Pancreas (tissue), 10 donors: ENCODE data around the gene DCK. TPM values are rescaled to one million over a fixed set of nuclear protein-coding genes. Genes with fewer than 3 reads are reported as not detected.

ENCODE experiments used
- ATAC-seq, 4 donors: fragments of 200-7000 bp; cut with Tn5 transposase; one replicate each; pipeline versions ENCODE4 v1.8.0 to v1.9.1; 2020; ENCODE audit warnings: mild to moderate bottlenecking in 4 of 4, moderate library complexity in 4 of 4
- DNase-seq, 6 donors: peaks; one replicate each; pipeline ENCODE4 v3.0.0-alpha.2; 2020
- FAIRE-seq: peaks from 2 replicates; lab custom pipeline; 2012; peaks lifted over from hg19 to GRCh38; lab: Jason Lieb, UNC
- H3K27ac ChIP-seq, 4 donors: fragments of 200-600 bp; sonication (generic); 1 replicate in 3 of 4; 2 replicates in 1 of 4; pipeline versions ENCODE4 v1.5.0 to v1.8.0; 2020
- H3K27me3 ChIP-seq, 4 donors: fragments of 200-600 bp; one replicate each; pipeline ENCODE4 v1.8.0; 2021
- H3K36me3 ChIP-seq, 3 donors: fragments of 200-600 bp; sonication (generic) in 1 of 3; one replicate each; pipeline versions ENCODE4 v1.5.0 to v1.8.0; 2020 to 2021
- H3K4me1 ChIP-seq, 3 donors: fragments of 200-600 bp; one replicate each; pipeline ENCODE4 v1.8.0; 2021
- H3K4me3 ChIP-seq, 4 donors: fragments of 200-600 bp; sonication (generic) in 2 of 4; one replicate each; pipeline versions ENCODE4 v1.5.0 to v1.8.0; 2020 to 2021
- H3K9me3 ChIP-seq, 4 donors: fragments of 200-600 bp; one replicate each; pipeline ENCODE4 v1.8.0; 2021
- WGBS, 2 donors: extraction: QIAGEN DNeasy Blood & Tissue Kit; methylation state at CpG; one replicate each; pipeline ENCODE4 v1.1.7; 2013; 5-methylcytosine and 5-hydroxymethylcytosine counted together
- intact Hi-C, 3 donors: fragments of 100-400 bp; cut with DNase I; formaldehyde crosslinking; loops; one replicate each; pipeline versions ENCODE4 v1.11.1 to v1.14.2; 2022
- polyA plus RNA-seq, 2 donors: library from polyadenylated mRNA; stranded (reverse); fragments of 200-250 nt; gene quantifications; one replicate each; pipeline ENCODE4 v1.2.3, GENCODE V29; 2013
- total RNA-seq, 6 donors: library from RNA; stranded (reverse); fragmentation: NEBNext Ultra II Directional in 4 of 6; extraction: Animal tissue kit (Norgen Biotek cat#: 25700) in 4 of 6; gene quantifications; one replicate each; pipeline versions ENCODE4 v1.2.1 to v1.2.4, GENCODE V29; 2021 to 2023
- TF ChIP-seq, protein P1 (sequence below), 4 donors: fragments of 200-600 bp; sonication (generic) in 3 of 4; IDR thresholded peaks; one replicate each; pipeline versions ENCODE4 v1.5.0 to v1.8.0; 2021; ENCODE audit warnings: antibody characterized with exemption in 4 of 4
- donor health status: healthy with polysubstance abuse.
- donor health status: DM: no; HTN: no; CAD: no; lungs with moderate emphysema.
- donor health status: DM: no; HTN: no; CAD: no.
- donor health status: control.
- donor health status: control.
- donor health status: Bipolar disorder and iron deficiency.
- donor health status: DM: yes; HTN: yes; CAD: no.
- donor health status: DM: no; HTN: no; CAD: no.
- donor health status: DM: no; HTN: no; CAD: no.
- donor health status: DM: yes; HTN: yes; CAD: no.

DCK gene
- total RNA-seq, result 1 to 10 TPM; 1.7 to 8.9 (median 4.1) TPM
- 1 to 10 TPM; 3.1 to 8.1 TPM for polyA plus RNA-seq

- H3K9me3 ChIP-seq, result no peaks in the 10 kb centered on the region
- H3K4me3 ChIP-seq, result peak within 1 kb of the TSS; percentile 60 to 84 (median 62)
- WGBS, 2 donors, result 0% methylated on average over 70 to 74 of the region's 74 CpGs
- ATAC-seq, result peak; percentile 97 to 99 (median 99)
- FAIRE-seq, result no peak
- intact Hi-C loops, result no loop called here
- peaks cover 0 to 5% (median 0%) of the 10 kb centered on the region in 3 donors for H3K4me1 ChIP-seq
- H3K36me3 ChIP-seq, result no peaks in the 10 kb centered on the region
- peak within 1 kb of the TSS; percentile 67 to 89 (median 84) for H3K27ac ChIP-seq
- H3K27me3 ChIP-seq, result no peaks in the 10 kb centered on the region
- TF ChIP-seq, protein P1, sequence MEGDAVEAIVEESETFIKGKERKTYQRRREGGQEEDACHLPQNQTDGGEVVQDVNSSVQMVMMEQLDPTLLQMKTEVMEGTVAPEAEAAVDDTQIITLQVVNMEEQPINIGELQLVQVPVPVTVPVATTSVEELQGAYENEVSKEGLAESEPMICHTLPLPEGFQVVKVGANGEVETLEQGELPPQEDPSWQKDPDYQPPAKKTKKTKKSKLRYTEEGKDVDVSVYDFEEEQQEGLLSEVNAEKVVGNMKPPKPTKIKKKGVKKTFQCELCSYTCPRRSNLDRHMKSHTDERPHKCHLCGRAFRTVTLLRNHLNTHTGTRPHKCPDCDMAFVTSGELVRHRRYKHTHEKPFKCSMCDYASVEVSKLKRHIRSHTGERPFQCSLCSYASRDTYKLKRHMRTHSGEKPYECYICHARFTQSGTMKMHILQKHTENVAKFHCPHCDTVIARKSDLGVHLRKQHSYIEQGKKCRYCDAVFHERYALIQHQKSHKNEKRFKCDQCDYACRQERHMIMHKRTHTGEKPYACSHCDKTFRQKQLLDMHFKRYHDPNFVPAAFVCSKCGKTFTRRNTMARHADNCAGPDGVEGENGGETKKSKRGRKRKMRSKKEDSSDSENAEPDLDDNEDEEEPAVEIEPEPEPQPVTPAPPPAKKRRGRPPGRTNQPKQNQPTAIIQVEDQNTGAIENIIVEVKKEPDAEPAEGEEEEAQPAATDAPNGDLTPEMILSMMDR (IDR thresholded peaks at IDR 0.05), result no peak
- DNase-seq, result peak; percentile 89 to 96 (median 92)
These were observed at the start of gene DCK for GRCh38 chr4:70993181-70994068. DCK (plus strand) TSS chr4:70993649; CDS start chr4:70993836, 187 bp downstream.

DNA sequence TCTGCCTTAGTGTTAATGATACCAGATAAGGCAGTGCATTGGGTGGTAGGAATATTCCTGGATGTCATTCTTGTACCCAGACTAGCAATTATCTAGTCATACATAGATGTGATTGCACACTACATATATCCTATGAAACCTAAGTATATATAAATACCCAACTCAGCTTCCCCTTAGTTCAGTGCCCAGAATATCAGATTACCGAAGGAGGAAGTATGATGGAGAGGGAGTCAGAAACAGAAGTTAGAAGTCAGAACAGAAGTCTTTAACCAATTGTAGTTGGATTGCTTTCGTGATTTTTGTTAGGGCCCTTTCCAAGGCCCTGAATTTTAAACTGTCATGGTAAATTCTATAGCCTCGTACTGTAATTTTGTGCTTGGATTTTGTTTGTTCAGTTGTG lies 48.4 kb upstream of the DCK start:
- H3K4me1 ChIP-seq, result no peaks in the 10 kb centered on the region
- WGBS, 2 donors, result 61 to 62% methylated on average over 3 of the region's 3 CpGs
- peak in 2 of 4 donors; percentile 49 to 56 for ATAC-seq
- no peak overlapping the region for H3K27ac ChIP-seq
- no peaks in the 10 kb centered on the region for H3K36me3 ChIP-seq
- DNase-seq, result no peak
- TF ChIP-seq, protein P1 (IDR thresholded peaks at IDR 0.05), result no peak
- H3K27me3 ChIP-seq, result no peaks in the 10 kb centered on the region
- H3K4me3 ChIP-seq, result no peak overlapping the region
- no peaks in the 10 kb centered on the region for H3K9me3 ChIP-seq
- FAIRE-seq, result no peak
- intact Hi-C loops, result no loop called here

- no peaks in the 10 kb centered on the region for H3K36me3 ChIP-seq
- H3K9me3 ChIP-seq, result no peaks in the 10 kb centered on the region
- H3K27me3 ChIP-seq, result no peaks in the 10 kb centered on the region
- no peak for FAIRE-seq
- intact Hi-C loops, result no loop called here
- no peak overlapping the region for H3K4me3 ChIP-seq
- no peak overlapping the region for H3K27ac ChIP-seq
- no peak for DNase-seq
- TF ChIP-seq, protein P1 (IDR thresholded peaks at IDR 0.05), result no peak
- no peaks in the 10 kb centered on the region for H3K4me1 ChIP-seq
- ATAC-seq, result no peak
- 92 to 93% methylated on average over 3 of the region's 3 CpGs for WGBS, 2 donors
These were observed 47.9 kb upstream of the DCK start for GRCh38 chr4:70945452-70946055.

- H3K9me3 ChIP-seq, result no peaks in the 10 kb centered on the region
- no peak overlapping the region for H3K27ac ChIP-seq
- no peaks in the 10 kb centered on the region for H3K27me3 ChIP-seq
- no peaks in the 10 kb centered on the region for H3K36me3 ChIP-seq
- intact Hi-C loops, result no loop called here
- TF ChIP-seq, protein P1 (IDR thresholded peaks at IDR 0.05), result no peak
- H3K4me1 ChIP-seq, result no peaks in the 10 kb centered on the region
- FAIRE-seq (no peak), ATAC-seq (no peak), DNase-seq (no peak)
- 91 to 95% methylated on average over 4 of the region's 4 CpGs for WGBS, 2 donors
- H3K4me3 ChIP-seq, result no peak overlapping the region
These were observed 46.5 kb upstream of the DCK start for GRCh38 chr4:70946939-70947338.
